Activated T-helper 2 cell treated with anti-CD3 and anti-CD28 coated beads, Interferon-gamma antibody, Interleukin-2, Interleukin-4, amounts not matched to agents 10 μg/mL and 5 μg/mL and 100 μg/mL, durations not matched to agents 14 hours and 24 hours and 36 hours (primary cell): ENCODE data around the gene SERPINA1. TPM values are rescaled to one million over a fixed set of nuclear protein-coding genes. Genes with fewer than 3 reads are reported as not detected.

Experiments
- DNase-seq: peaks from one replicate; pipeline ENCODE4 v3.0.0; 2021; ENCODE audit warnings: low spot score
- H3K27ac Mint-ChIP-seq: one replicate; pipeline ENCODE4 v1.8.0; 2021; ENCODE audit warnings: mixed read lengths
- H3K27me3 Mint-ChIP-seq: one replicate; pipeline ENCODE4 v1.8.0; 2021; ENCODE audit warnings: low read depth, mixed read lengths
- H3K36me3 Mint-ChIP-seq: one replicate; pipeline ENCODE4 v1.8.0; 2021; ENCODE audit warnings: low read depth, mixed read lengths
- H3K4me1 Mint-ChIP-seq: one replicate; pipeline ENCODE4 v1.8.0; 2021; ENCODE audit warnings: low read depth, mixed read lengths
- H3K4me3 Mint-ChIP-seq: one replicate; pipeline ENCODE4 v1.8.0; 2021; ENCODE audit warnings: low read depth, mild to moderate bottlenecking, moderate library complexity, mixed read lengths
- H3K9me3 Mint-ChIP-seq: one replicate; pipeline ENCODE4 v1.8.0; 2021; ENCODE audit warnings: mixed read lengths
- intact Hi-C: fragments of 100-400 bp; cut with micrococcal nuclease; formaldehyde crosslinking; loops from one replicate; pipeline ENCODE4 v1.15.1; 2023
- total RNA-seq: library from RNA; stranded (reverse); gene quantifications from 2 replicates; pipeline ENCODE4 v1.2.3, GENCODE V29; 2022

The SERPINA1 gene
- total RNA-seq, 1 donor from 2014 or later: 1.3 TPM

DNA sequence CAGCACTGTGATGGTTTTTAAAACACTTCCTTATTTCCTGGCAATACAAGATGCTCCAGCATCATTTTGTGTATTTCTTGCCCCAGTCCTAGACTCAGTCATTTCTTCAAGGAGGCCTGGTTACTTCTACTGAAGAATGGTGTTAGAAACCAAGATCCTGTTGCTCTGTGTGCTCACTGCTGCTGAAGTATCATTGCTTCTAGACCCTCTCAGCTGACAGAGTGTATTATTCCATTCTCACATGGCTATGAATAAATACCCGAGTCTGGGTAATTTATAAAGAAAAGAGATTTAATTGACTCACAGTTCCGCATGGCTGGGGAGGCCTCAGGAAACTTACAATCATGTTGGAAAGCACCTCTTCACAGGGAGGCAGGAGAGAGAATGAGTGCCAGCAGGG lies 50.4 kb downstream of the SERPINA1 start:
- H3K36me3 Mint-ChIP-seq: no peaks in the 10 kb centered on the region
- peaks cover 20% of the 10 kb centered on the region for H3K4me1 Mint-ChIP-seq
- H3K27me3 Mint-ChIP-seq: peaks cover 2% of the 10 kb centered on the region
- no peak for DNase-seq
- peaks cover 24% of the 10 kb centered on the region for H3K9me3 Mint-ChIP-seq
- H3K27ac Mint-ChIP-seq: no peak overlapping the region
- intact Hi-C loops: no loop called here
- no peak overlapping the region for H3K4me3 Mint-ChIP-seq

- Mint-ChIP-seq H3K4me1 (peaks cover 17% of the 10 kb centered on the region), H3K27me3 (peaks cover 2% of the 10 kb centered on the region)
These were observed 51.1 kb downstream of the SERPINA1 start for GRCh38 chr14:94337274-94337673.

GRCh38 chr14:94334872-94335271 lies 53.5 kb downstream of the SERPINA1 start:
- Mint-ChIP-seq H3K4me3 (no peak overlapping the region), H3K27me3 (peaks cover 2% of the 10 kb centered on the region), H3K9me3 (peaks cover 17% of the 10 kb centered on the region), H3K36me3 (no peaks in the 10 kb centered on the region), H3K27ac (no peak overlapping the region), H3K4me1 (peaks cover 4% of the 10 kb centered on the region)
- no peak for DNase-seq
- intact Hi-C loops: no loop called here

More at GRCh38 chr14:94337274-94337673, 51.1 kb downstream of the SERPINA1 start:
- Mint-ChIP-seq H3K9me3 (peaks cover 24% of the 10 kb centered on the region), H3K27ac (no peak overlapping the region), H3K36me3 (no peaks in the 10 kb centered on the region), H3K4me3 (no peak overlapping the region)
- no peak for DNase-seq
- intact Hi-C loops: no loop called here

DNA sequence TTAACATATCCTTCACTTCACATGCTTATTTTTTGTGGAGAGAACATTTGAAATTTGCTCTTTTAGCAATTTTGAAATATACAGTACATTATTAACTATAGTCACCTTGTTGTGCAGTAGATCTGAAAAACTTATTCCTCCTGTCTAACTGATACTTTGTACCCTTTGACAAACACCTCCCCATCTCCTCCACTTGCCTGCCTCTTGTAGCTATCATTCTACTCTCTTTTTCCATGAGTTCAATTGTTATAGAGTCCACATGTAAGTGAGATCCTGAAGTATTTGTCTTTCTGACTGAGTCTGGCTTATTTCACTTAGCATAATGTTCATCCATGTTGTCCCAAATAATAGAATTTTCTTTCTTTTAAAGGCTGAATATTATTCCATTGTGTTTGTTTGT lies 55.8 kb downstream of the SERPINA1 start:
- intact Hi-C loops: no loop called here
- Mint-ChIP-seq H3K4me3 (no peak overlapping the region), H3K36me3 (no peaks in the 10 kb centered on the region), H3K27me3 (peaks cover 6% of the 10 kb centered on the region), H3K4me1 (peaks cover 3% of the 10 kb centered on the region), H3K9me3 (peaks cover 3% of the 10 kb centered on the region), H3K27ac (no peak overlapping the region)
- DNase-seq: no peak

DNA sequence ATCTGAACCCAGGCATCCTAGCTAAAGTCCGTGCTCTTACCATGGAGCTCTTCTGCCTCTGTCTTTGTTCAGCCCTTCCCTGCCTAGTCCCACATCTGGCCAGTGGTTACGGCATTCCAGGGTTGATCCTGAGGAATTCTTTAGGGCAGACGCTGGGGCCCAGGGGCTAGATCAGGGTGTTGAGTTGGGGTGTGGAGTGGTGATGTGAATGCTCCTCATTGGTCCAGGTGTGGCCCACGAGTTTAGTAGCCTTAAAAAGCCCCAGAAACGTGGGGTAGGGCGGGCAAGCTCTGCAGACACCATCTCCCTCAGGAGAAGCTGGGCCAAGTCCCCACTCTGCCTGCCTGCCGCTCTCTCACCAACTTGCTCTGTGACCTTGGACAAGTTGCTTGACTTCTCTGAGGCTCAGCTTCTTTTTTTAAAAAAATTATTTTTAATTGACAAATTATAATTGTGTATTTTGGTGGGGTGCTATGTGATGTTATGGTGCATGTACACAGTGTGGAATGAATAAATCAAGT lies 56.3 kb downstream of the SERPINA1 start:
- no peaks in the 10 kb centered on the region for H3K36me3 Mint-ChIP-seq
- intact Hi-C loops: no loop called here
- no peaks in the 10 kb centered on the region for H3K9me3 Mint-ChIP-seq
- H3K27ac Mint-ChIP-seq: no peak overlapping the region
- H3K27me3 Mint-ChIP-seq: peaks cover 6% of the 10 kb centered on the region
- H3K4me3 Mint-ChIP-seq: no peak overlapping the region
- DNase-seq: no peak
- H3K4me1 Mint-ChIP-seq: no peaks in the 10 kb centered on the region

DNA sequence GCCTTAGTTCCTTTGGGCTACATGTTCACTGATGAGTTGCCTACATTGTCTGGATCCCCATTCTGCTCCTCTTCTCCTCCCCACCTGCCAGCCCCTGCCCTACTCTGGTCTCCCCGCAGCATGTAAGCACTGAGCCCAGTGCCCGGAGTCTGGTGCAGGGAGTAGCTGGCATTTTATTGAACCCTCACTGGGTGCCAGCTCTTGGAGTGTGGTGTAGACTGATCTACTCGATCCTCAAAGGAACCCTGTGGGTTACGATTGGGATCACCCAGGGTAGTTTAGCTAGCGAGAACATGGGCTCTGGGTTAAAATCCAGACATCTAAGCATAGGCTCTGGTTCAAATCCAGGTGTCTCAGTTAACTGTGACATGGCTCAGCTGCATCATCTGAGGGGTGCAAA lies 56.9 kb downstream of the SERPINA1 start:
- Mint-ChIP-seq H3K27me3 (peaks cover 6% of the 10 kb centered on the region), H3K9me3 (no peaks in the 10 kb centered on the region), H3K4me1 (no peaks in the 10 kb centered on the region), H3K36me3 (no peaks in the 10 kb centered on the region), H3K4me3 (no peak overlapping the region), H3K27ac (no peak overlapping the region)
- DNase-seq: no peak
- intact Hi-C loops: no loop called here

DNA sequence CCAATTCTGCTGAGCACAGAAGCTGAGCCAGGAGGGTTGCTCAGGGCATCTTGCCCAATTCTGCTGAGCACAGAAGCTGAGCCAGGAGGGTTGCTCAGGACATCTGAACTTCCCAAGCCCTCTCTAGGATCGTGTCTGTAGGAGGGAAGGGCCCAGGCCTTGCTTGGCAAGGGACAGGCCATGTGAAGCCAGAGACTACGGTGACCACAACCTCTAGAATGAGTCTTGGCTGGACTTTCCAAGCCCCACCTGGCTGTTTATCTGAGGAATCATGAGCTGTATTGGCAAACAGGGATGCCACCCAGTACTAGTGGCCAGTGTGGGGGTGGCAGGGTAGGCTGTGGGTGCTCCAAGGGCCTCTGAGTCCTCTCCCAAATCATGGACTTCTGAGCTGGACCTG lies 57.5 kb downstream of the SERPINA1 start:
- Mint-ChIP-seq H3K9me3 (no peaks in the 10 kb centered on the region), H3K36me3 (no peaks in the 10 kb centered on the region), H3K27ac (no peak overlapping the region), H3K4me3 (no peak overlapping the region), H3K4me1 (no peaks in the 10 kb centered on the region), H3K27me3 (peaks cover 6% of the 10 kb centered on the region)
- intact Hi-C loops: no loop called here
- DNase-seq: no peak

- Mint-ChIP-seq H3K27ac (no peak overlapping the region), H3K4me1 (no peaks in the 10 kb centered on the region), H3K9me3 (no peaks in the 10 kb centered on the region), H3K4me3 (no peak overlapping the region), H3K36me3 (no peaks in the 10 kb centered on the region), H3K27me3 (peaks cover 6% of the 10 kb centered on the region)
- intact Hi-C loops: no loop called here
- DNase-seq: no peak
These were observed 58.0 kb downstream of the SERPINA1 start for GRCh38 chr14:94330432-94330831.

- no peak overlapping the region for H3K4me3 Mint-ChIP-seq
- intact Hi-C loops: no loop called here
- H3K27ac Mint-ChIP-seq: no peak overlapping the region
- no peaks in the 10 kb centered on the region for H3K36me3 Mint-ChIP-seq
- H3K27me3 Mint-ChIP-seq: peaks cover 5% of the 10 kb centered on the region
- no peaks in the 10 kb centered on the region for H3K4me1 Mint-ChIP-seq
- no peak for DNase-seq
- no peaks in the 10 kb centered on the region for H3K9me3 Mint-ChIP-seq
These were observed 58.5 kb downstream of the SERPINA1 start for GRCh38 chr14:94329857-94330256.

- no peaks in the 10 kb centered on the region for H3K36me3 Mint-ChIP-seq
- intact Hi-C loops: no loop called here
- H3K4me3 Mint-ChIP-seq: no peak overlapping the region
- H3K4me1 Mint-ChIP-seq: no peaks in the 10 kb centered on the region
- peaks cover 3% of the 10 kb centered on the region for H3K27me3 Mint-ChIP-seq
- H3K9me3 Mint-ChIP-seq: no peaks in the 10 kb centered on the region
- DNase-seq: no peak
- no peak overlapping the region for H3K27ac Mint-ChIP-seq
These were observed 60.2 kb downstream of the SERPINA1 start for GRCh38 chr14:94328196-94328595.

Other genes starting within 250 kb of the SERPINA1 start
- gene PPP4R4, start 214.3 kb downstream of the SERPINA1 start, total RNA-seq: 1.2 and 1.8 TPM in 2 replicates
- gene SERPINA10, start 95.3 kb downstream of the SERPINA1 start, total RNA-seq: not detected in 2 replicates
- not detected in 2 replicates for gene SERPINA6, start 65.3 kb downstream of the SERPINA1 start, total RNA-seq
- not detected in 2 replicates for gene SERPINA2, start 21.9 kb downstream of the SERPINA1 start, total RNA-seq
- gene SERPINA11, start 64.2 kb upstream of the SERPINA1 start, total RNA-seq: not detected in 2 replicates
- gene SERPINA9, start 87.6 kb upstream of the SERPINA1 start, total RNA-seq: not detected in 2 replicates
- not detected in 2 replicates for gene SERPINA12, start 120.9 kb upstream of the SERPINA1 start, total RNA-seq
- not detected in 2 replicates for gene SERPINA4, start 172.8 kb upstream of the SERPINA1 start, total RNA-seq
- gene SERPINA5, start 192.8 kb upstream of the SERPINA1 start, total RNA-seq: not detected in 2 replicates
- not detected in 2 replicates for gene SERPINA3, start 223.8 kb upstream of the SERPINA1 start, total RNA-seq